Kasumi-1 (cell line): ENCODE data around the gene CEP44.
"Not testable (repeated sequence)": the region's sequence is repeated elsewhere in the genome, so short reads cannot be mapped to it uniquely, and the experiment has no call there.

ENCODE experiments used
- DNase-seq, 2 experiments: peaks; one replicate each; lab custom pipeline; 2025; lab: John Stamatoyannopoulos, UW

Gene CEP44

GRCh38 chr4:174283507-174284471 lies at the start of gene CEP44, which contains the start of gene FBXO8:
Gene CEP44 (plus strand): TSS chr4:174283911. CDS start chr4:174299122, 15,211 bp downstream.
Gene FBXO8 (minus strand): TSS chr4:174283667. CDS start chr4:174263092, 20,575 bp downstream.
- peak; percentile 90 to 92 for DNase-seq

- no peak for DNase-seq
Measured at GRCh38 chr4:174236359-174236758, 47.4 kb upstream of the CEP44 start.

DNA sequence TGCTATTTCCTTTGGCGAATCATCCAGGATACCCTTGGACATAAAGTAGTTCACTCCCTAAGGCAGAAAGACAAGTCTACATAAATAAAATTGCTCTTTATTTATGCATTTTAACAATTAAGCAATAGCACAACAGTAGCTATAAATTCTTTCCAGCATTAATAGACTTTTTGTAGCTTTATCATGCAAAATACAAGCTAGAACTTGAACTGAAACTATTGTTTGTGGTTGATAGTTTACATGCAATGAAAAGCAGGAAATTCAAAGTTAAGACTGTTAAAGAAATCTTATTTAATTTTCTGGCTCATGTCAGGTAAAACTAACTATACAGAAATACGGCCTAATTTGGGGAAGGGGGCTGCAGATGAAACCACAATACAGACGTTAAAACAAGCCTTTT lies 42.5 kb upstream of the CEP44 start:
- no peak for DNase-seq

- DNase-seq: no peak
Measured at GRCh38 chr4:174244441-174244840, 39.3 kb upstream of the CEP44 start.

GRCh38 chr4:174245714-174246113 lies 38.0 kb upstream of the CEP44 start:
- no peak for DNase-seq

DNA sequence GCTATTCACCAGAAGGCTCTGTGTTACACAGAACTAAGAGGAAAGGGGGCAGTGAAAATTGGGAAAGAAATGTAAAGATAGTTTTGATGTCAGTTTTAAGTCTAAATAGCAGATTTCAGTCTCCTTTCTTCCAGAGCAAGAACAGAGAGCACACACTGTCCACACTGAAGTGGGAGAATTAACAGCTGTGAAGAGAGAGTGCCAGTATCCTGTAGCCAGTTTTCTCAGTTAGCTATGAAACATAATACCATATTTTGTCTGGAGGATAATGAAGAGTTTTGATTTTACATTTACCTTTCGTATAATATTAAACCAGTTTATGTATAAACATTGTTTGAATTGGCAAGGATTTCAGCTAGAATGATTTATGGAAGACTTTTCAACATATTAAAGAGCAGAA lies 35.3 kb upstream of the CEP44 start:
- DNase-seq: no peak

GRCh38 chr4:174252412-174252811 lies 31.3 kb upstream of the CEP44 start:
- DNase-seq: no peak

DNA sequence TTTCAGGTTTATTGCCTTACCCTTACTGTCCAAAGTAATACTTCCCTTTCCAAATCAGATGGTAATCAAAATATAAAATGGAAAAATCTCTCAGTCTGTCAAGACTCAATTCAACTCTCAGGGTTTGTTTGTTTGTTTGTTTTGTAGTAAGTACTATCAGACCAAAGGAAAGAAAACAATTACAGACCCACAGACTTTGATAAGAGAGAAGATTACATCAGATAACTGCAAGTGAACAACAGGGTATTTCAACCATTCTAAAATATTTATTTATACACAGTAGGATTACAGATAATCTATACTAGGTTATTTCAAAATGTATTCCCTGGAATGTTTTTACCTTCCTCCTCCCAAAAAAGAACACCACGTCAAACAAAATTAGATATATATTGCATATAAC lies 29.1 kb upstream of the CEP44 start:
- DNase-seq: no peak

DNA sequence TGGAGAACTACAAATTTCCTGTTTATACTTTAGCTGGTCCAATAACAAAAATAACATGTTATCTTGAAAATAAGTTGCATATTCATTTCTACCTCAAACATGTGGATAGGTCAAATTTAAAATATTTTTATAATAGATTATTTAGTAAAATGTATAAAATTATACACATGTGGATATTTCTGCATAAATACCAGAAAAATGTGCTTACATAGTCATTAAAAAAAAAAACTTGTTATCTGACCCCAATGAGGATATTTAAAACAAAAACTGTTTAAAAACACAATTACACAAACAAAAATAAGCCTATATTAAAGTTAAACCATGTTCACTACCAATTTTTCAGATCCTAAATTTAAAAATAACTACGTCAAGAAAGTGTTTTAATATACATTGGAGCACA lies 28.3 kb upstream of the CEP44 start:
- DNase-seq: no peak

DNA sequence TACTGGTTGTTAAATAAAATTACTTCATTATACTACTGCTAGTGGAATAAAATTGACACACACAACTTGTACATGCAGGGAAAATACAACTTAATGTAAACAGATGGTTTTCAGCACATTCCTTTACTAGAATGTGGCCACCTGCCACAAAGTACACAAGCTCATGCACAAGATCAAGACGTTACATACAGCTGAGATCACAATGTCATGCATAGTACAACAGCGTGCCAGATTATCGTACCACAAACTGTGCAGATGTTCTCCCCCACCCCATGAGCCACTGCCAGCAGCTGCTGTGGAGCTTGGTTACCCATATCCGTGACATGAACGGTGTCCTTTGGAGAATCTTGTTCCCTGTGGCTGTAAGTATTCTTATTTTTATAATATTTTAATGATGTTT lies 27.9 kb upstream of the CEP44 start:
- no peak for DNase-seq

- DNase-seq: no peak
Measured at GRCh38 chr4:174256277-174256713, 27.4 kb upstream of the CEP44 start.

DNA sequence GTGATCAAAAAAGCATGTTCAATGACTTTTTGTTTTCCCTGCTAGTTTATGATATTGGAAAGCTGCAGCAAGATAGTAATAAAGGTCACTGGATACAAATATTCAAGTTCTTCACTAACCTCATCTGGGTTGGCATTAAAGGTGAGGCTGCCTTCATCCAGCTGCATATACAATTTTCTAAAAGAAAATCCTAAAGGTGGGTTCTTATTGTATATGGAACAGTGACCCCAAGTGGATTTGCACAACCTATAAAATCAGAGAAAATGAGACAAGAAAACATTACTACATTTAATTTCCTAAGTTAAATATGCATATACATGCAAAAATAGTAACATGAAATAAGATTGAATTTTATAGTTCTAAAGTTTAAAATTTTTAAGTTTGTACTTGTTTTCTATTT lies 24.1 kb upstream of the CEP44 start:
- DNase-seq: no peak

- no peak for DNase-seq
Measured at GRCh38 chr4:174260099-174260498, 23.6 kb upstream of the CEP44 start.

DNA sequence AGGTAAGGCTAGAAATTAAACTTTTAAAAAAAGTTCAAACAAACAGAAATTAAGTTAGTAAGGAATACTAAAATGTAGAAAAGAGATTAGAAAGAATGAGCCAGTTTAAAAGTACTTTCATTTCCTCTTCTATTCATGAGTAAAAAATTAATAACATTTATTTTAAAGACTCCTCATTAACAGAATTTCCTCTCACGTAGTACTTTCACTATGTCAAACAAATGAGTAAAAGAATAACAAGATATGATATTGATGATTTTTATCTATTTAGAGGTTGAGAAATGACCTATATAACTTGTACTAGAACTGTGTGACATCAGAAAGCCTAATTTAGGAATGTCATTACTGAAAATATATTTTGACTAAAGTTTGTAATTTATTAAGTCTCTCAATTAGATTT lies 22.3 kb upstream of the CEP44 start:
- DNase-seq: not testable (repeated sequence)

GRCh38 chr4:174262624-174263444 lies 20.9 kb upstream of the CEP44 start:
- no peak for DNase-seq

DNA sequence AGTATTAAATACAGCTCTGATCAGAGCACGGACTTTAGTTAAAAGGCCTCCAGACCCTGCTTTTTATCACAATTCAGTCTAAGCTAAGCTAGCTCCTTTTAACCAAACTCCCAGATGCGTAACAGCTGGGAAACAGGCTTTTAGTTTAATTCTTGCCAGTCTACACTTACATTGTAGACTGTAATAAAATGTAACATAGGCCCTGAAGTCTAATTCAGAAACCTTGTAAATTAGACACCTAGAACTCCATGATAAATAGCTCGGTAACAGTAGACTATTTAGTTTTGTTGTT lies 20.3 kb upstream of the CEP44 start:
- DNase-seq: no peak

GRCh38 chr4:174265916-174266315 lies 17.8 kb upstream of the CEP44 start:
- DNase-seq: no peak

GRCh38 chr4:174266416-174266815 lies 17.3 kb upstream of the CEP44 start:
- no peak for DNase-seq

- no peak for DNase-seq
Measured at GRCh38 chr4:174273930-174274329, 9.8 kb upstream of the CEP44 start.

- DNase-seq: no peak
Measured at GRCh38 chr4:174274436-174274835, 9.3 kb upstream of the CEP44 start.

GRCh38 chr4:174275101-174275500 lies 8.6 kb upstream of the CEP44 start:
- no peak for DNase-seq

DNA sequence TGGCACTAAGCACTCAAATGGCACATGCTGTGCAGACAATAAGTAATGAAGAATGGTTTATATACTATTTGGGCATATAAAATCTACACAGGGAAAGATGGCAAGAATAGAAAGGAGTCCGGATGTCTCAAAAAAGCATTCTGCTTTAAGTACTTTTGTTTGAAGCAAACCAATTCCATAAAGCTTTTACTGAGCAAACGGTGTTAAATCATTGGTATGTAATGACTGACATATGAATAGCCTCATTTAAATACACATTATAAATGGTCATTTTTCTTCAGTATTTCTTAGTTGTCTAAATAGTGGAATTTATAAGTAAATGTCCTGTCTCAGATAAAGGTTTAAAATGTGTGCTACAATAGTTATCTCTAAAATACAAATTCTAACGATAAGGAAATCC lies 6.3 kb upstream of the CEP44 start:
- no peak for DNase-seq

GRCh38 chr4:174278467-174278866 lies 5.2 kb upstream of the CEP44 start:
- no peak for DNase-seq
